ENCODE results near the gene CECR2. TPM values are rescaled to one million over a fixed set of nuclear protein-coding genes. Genes with fewer than 3 reads are reported as not detected.
"Not testable (repeated sequence)": the region's sequence is repeated elsewhere in the genome, so short reads cannot be mapped to it uniquely, and the experiment has no call there.

CECR2 gene
- polyA plus RNA-seq, 1 donor from 2014 or later: 2.1 TPM

DNA sequence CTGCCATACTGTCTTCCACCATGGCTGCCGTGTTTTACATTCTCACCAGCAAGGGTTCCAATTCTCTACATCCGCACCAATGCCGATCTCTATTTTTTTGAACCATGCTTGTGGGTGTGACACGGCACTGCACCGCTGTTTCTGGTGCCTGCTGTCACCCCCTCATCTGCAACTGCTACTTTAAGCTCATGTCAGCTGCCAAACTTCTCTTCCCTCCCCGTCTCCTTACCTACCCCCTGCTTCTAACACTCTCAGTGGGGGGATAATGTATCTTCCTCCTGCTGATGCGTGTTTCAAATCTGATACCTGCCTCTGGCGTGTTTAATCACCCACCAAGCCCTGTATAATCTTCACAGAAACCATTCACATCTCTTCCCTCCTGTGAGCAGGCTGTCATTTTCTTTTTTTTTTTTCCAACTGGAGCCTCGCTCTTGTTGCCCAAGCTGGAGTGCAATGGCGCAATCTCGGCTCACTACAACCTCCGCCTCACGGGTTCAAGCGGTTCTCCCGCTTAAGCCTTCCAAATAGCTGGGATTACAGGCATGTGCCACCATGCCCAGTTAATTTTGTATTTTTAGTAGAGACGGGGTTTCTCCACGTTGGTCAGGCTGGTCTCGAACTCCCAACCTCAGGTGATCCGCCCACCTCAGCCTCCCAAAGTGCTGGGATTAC, 196.9 kb downstream of the CECR2 start:
- not testable (repeated sequence) for H3K4me3 ChIP-seq (ENCODE audit: low read length); H3K9me3 ChIP-seq (ENCODE audit: low read length); H3K27me3 ChIP-seq (ENCODE audit: insufficient read depth, low read depth, low read length); H3K9ac ChIP-seq (ENCODE audit: low read length); H3F3A ChIP-seq (ENCODE audit: insufficient read depth, low read length, poor library complexity, severe bottlenecking); H3K4me2 ChIP-seq (ENCODE audit: low read length); H3K9me2 ChIP-seq (ENCODE audit: insufficient read depth, low read length); H3K27ac ChIP-seq (ENCODE audit: low read length); H2AFZ ChIP-seq (ENCODE audit: low read depth, low read length); H4K20me1 ChIP-seq (ENCODE audit: insufficient read depth); H3K36me3 ChIP-seq (ENCODE audit: insufficient read depth, low read length); H3K79me2 ChIP-seq (replicated peaks; ENCODE audit: insufficient read depth, low read length)

DNA sequence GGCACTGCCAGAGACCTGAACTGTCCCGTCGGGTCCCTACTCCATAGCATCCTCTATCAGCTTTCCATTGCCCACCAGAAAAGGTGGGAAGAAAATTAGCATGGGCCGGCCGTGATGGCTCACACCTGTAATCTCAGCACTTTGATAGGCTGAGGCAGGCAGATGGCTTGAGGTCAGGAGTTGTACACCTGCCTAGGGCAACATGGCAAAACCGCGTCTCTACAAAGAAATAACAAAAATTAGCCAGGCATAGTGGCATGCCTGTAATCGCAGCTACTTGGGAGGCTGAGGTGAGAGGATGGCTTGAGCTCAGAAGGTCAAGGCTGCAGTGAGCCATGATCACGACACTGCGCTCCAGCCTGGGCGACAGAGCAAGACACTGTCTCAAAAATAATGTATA, 197.5 kb downstream of the CECR2 start:
- no peaks in the 10 kb centered on the region for H3K9me2 ChIP-seq (ENCODE audit: insufficient read depth, low read length)
- H3K9ac ChIP-seq (ENCODE audit: low read length): no peak overlapping the region
- H3K27ac ChIP-seq (ENCODE audit: low read length): no peak overlapping the region

More for the DNA sequence above, 197.5 kb downstream of the CECR2 start:
- no peaks in the 10 kb centered on the region for H3F3A ChIP-seq (ENCODE audit: insufficient read depth, low read length, poor library complexity, severe bottlenecking)
- H3K36me3 ChIP-seq (ENCODE audit: insufficient read depth, low read length): no peaks in the 10 kb centered on the region
- TF ChIP-seq MXI1 (conservative IDR thresholded peaks at IDR 0.05; ENCODE audit: poor library complexity, severe bottlenecking) (no peak), RAD21 (conservative IDR thresholded peaks at IDR 0.05) (no peak), TAF1 (IDR thresholded peaks at IDR 0.05; ENCODE audit: low read depth) (no peak), EZH2 (IDR thresholded peaks at IDR 0.05; ENCODE audit: borderline replicate concordance, insufficient read depth, low read length, poor library complexity, severe bottlenecking) (no peak), EP300 (conservative IDR thresholded peaks at IDR 0.05; ENCODE audit: poor library complexity, severe bottlenecking) (no peak), POLR2AphosphoS5 (IDR thresholded peaks at IDR 0.05) (no peak), SMC3 (conservative IDR thresholded peaks at IDR 0.05; ENCODE audit: poor library complexity) (no peak)
- TF ChIP-seq, protein P1, sequence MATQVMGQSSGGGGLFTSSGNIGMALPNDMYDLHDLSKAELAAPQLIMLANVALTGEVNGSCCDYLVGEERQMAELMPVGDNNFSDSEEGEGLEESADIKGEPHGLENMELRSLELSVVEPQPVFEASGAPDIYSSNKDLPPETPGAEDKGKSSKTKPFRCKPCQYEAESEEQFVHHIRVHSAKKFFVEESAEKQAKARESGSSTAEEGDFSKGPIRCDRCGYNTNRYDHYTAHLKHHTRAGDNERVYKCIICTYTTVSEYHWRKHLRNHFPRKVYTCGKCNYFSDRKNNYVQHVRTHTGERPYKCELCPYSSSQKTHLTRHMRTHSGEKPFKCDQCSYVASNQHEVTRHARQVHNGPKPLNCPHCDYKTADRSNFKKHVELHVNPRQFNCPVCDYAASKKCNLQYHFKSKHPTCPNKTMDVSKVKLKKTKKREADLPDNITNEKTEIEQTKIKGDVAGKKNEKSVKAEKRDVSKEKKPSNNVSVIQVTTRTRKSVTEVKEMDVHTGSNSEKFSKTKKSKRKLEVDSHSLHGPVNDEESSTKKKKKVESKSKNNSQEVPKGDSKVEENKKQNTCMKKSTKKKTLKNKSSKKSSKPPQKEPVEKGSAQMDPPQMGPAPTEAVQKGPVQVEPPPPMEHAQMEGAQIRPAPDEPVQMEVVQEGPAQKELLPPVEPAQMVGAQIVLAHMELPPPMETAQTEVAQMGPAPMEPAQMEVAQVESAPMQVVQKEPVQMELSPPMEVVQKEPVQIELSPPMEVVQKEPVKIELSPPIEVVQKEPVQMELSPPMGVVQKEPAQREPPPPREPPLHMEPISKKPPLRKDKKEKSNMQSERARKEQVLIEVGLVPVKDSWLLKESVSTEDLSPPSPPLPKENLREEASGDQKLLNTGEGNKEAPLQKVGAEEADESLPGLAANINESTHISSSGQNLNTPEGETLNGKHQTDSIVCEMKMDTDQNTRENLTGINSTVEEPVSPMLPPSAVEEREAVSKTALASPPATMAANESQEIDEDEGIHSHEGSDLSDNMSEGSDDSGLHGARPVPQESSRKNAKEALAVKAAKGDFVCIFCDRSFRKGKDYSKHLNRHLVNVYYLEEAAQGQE (IDR thresholded peaks at IDR 0.05; ENCODE audit: borderline replicate concordance): no peak
- TF ChIP-seq, protein P2, sequence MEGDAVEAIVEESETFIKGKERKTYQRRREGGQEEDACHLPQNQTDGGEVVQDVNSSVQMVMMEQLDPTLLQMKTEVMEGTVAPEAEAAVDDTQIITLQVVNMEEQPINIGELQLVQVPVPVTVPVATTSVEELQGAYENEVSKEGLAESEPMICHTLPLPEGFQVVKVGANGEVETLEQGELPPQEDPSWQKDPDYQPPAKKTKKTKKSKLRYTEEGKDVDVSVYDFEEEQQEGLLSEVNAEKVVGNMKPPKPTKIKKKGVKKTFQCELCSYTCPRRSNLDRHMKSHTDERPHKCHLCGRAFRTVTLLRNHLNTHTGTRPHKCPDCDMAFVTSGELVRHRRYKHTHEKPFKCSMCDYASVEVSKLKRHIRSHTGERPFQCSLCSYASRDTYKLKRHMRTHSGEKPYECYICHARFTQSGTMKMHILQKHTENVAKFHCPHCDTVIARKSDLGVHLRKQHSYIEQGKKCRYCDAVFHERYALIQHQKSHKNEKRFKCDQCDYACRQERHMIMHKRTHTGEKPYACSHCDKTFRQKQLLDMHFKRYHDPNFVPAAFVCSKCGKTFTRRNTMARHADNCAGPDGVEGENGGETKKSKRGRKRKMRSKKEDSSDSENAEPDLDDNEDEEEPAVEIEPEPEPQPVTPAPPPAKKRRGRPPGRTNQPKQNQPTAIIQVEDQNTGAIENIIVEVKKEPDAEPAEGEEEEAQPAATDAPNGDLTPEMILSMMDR (IDR thresholded peaks at IDR 0.05; ENCODE audit: poor library complexity, severe bottlenecking): no peak
- no peak overlapping the region for H3K4me2 ChIP-seq (ENCODE audit: low read length)
- H3K79me2 ChIP-seq (replicated peaks; ENCODE audit: insufficient read depth, low read length): no peaks in the 10 kb centered on the region
- H4K20me1 ChIP-seq (ENCODE audit: insufficient read depth): no peaks in the 10 kb centered on the region
- H3K9me3 ChIP-seq (ENCODE audit: low read length): no peaks in the 10 kb centered on the region
- no peak overlapping the region for H3K4me3 ChIP-seq (ENCODE audit: low read length)
- no peak overlapping the region for H2AFZ ChIP-seq (ENCODE audit: low read depth, low read length)
- H3K27me3 ChIP-seq (ENCODE audit: insufficient read depth, low read depth, low read length): no peaks in the 10 kb centered on the region
